Measurements from ENCODE around the gene CD180.

CD180 gene

GRCh38 chr5:67196537-67197059 lies at the start of gene CD180:
Gene CD180, minus strand, starts transcription at chr5:67196799. Its CDS starts 158 bp downstream, at chr5:67196641.
- no peak for DNase-seq

DNA sequence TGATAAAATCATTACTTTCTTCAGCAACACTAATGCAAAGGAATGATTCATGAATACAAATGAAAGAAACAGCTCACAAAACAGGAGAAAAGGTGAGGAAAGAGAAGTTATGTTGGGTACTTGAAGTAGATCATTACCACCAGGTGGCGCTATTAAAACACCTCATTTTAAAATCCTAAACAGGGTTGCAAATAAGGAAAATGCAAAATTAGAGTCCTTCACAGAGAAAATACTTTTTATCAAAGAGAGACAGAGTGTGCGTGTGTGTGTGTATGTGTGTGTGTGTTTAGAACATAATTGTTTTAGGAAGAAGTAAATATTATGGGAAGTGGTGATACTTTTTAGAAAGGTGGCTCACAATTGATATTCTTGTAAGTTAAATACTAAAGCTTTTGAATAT lies 49.5 kb upstream of the CD180 start:
- no peak for DNase-seq

- DNase-seq: no peak
These were observed 48.8 kb upstream of the CD180 start for GRCh38 chr5:67245259-67245846.

- DNase-seq: no peak
These were observed 47.8 kb upstream of the CD180 start for GRCh38 chr5:67244345-67244793.

DNA sequence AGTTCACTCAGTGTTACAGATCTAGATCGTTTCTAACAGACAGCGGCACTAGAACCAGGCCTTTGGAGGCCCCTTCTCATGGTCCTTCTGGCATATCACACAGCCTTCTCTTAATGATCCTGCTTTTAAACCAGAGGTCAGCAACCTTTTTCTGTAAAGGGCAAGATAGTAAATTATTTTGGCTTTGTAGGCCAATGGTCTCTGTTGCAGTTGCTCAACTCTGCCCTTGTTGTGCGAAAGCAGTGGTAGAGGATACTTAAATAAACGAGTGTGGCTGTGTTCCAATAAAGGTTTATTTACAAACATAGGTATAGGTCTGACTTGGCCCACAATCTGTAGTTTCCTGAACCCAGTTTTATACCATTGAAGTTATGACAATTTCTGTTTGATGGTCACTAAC lies 47.3 kb upstream of the CD180 start:
- DNase-seq: no peak

DNA sequence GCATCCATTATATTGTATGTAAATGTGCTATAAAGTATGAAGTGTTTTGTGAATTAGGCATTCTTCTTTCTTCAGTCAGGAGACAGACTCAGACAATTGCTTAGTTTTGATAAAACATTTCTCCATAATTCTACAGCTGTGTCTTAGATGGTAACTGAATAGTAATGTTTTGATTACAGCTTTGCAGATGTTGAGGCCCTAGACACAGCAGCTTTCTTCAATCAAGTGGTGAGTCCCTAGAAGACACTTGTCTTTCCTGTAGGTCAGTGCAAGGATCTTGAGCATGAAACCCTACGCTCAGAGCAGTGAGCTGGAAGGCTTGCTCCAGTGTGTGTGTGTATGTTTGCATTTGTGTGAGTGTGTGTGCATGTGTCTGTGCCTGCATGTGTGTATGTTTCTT lies 46.8 kb upstream of the CD180 start:
- no peak for DNase-seq

- no peak for DNase-seq
These were observed 44.7 kb upstream of the CD180 start for GRCh38 chr5:67241326-67241725.

- DNase-seq: no peak
These were observed 44.2 kb upstream of the CD180 start for GRCh38 chr5:67240846-67241245.

DNA sequence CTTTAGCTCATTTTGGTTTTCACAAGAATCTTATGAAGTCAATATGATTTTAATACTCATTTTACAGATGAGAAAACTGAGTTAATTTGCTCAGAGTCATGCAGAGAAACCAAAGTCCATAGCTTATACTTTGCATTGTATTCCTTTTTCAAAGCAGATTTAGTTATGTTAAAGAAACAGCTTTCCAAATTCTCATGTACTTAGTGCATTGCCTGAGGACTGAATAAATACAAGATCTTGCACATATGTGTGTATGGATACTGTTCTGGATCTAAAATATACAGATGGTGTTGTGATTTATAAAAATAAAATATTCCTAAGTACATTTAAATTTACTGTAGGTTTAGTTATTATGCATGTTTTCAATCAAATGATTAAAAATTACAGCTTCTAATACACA lies 43.5 kb upstream of the CD180 start:
- no peak for DNase-seq

DNA sequence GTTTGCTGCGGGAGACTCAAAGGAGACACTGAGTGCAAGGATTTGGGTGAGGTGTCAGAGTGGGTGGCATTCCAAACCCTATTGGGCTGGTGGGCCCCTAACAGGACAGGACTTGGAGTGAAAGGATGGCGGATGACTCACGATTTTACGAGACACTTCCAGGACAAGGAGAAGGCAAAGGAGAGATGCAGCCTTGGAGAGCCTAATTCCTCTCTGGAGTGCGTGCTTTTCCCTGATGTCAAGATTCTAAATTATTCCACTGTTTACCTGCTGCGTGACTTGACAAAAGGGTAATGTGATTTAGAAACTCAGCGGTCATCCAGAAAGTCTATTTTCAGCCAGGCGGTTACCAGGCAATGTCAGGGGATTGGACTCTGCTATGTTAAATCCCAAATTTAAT lies 41.6 kb upstream of the CD180 start:
- DNase-seq: no peak

DNA sequence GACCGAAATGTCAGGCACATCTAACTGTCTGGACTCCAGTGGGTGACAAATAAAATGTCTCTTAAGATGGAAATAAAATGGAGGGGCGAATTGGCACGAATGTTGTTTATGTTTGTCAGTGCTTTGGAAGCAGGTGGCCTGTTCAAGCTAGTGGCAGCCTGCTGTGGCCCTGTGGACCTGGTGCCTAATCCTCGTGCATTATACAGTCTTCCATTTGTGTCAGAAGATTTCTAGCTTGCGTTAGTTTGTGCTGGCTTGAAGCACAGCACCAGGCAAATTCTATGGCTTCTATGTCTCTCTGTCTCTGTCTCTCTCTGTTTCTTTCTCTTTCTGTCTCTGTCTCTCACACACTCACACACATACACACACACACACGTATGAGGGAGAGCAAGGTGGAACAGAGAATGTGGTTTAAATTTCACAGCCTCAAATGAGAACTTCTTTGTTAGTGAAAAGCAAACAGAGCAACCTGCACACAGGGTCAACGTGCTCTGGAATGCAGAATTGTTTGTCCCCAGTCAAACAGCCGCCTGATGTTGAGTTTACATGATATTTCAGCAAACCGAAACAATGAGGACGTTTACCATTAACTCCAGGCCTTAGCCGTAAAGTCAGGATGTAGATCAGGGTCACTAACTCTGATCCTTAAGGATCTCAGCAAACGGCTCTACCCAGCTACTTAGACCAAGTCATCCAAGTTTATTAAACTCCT lies 39.0 kb upstream of the CD180 start:
- no peak for DNase-seq

DNA sequence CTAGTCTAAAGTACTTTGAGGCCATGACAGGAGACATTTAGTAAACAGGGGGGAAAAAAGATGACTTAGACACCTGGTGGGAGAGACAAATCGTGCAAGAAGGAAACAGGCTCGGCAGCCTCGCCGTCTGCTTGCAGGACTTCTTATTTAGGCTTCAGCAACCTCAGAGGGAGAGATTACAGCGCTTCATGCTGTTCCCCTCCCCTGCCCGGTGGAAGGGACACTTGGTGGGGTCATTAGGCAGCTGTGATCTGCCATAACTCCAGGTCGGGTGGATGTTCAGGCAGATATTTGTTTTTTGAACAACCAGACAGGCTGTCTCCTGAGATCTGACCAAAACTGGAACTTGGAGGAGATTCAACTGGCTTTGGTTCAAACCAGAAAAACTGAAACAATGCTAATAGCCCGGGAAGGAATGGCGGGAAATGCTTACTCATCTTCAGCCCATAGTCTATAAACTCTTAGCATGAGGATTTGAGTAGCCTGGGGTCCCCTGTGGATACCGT lies 38.1 kb upstream of the CD180 start:
- DNase-seq: no peak

- no peak for DNase-seq
These were observed 36.5 kb upstream of the CD180 start for GRCh38 chr5:67233075-67233474.

DNA sequence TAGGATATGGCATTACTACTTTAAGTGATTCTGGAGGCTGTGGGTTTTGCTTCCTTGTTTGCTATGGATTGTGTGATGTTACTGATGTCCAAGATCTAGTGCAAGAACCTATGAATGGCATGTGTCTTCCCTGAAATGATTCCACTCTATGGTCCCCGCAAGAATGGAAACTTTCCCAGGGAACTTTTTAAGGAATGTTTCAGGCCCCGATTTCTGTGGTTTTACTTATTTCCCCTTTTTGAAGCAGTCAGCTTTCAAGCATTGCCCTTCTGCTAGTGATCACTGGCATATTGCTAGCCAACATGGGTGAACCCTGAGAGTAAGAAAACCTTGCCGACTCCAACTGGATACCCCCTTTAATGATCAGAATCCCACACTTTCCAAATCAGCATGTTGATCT lies 26.6 kb upstream of the CD180 start:
- no peak for DNase-seq

DNA sequence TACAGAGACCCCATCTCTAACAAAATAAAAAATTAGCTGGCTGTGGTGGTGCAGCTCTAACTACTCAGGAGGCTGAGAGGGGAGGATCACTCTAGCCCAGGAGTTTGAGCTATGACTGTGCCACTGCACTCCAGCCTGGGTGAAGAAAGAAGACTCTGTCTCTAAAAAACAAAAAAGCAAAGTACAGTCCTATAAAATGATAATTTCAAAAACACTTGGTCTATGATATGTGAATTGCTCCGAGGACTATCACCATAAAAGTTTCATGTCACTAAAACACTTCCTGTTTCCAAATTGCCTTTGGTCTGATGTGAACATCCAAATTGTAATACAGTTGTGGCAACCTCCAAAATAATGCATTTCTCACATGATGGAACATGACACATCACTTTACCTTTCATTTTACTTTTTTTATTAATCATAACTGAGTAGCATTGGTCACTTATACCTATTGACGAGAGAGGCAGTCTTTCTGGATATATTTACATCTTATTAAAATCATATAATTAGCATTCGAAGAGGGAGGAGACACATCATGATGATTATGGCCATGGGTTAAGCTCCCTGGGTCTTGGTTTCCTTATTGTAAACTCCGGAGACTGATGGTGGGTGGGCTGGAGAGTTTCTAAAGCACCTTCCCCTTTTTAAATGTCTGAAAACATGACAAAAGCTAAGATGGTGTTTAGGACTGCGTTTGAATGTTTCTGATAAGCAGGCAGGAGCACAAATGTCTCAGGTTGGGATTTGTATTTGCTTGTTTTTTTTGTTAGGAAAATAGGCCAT lies 25.8 kb upstream of the CD180 start:
- DNase-seq: no peak

- peak; percentile 35 to 53 for DNase-seq
These were observed 25.1 kb upstream of the CD180 start for GRCh38 chr5:67221487-67222242.

DNA sequence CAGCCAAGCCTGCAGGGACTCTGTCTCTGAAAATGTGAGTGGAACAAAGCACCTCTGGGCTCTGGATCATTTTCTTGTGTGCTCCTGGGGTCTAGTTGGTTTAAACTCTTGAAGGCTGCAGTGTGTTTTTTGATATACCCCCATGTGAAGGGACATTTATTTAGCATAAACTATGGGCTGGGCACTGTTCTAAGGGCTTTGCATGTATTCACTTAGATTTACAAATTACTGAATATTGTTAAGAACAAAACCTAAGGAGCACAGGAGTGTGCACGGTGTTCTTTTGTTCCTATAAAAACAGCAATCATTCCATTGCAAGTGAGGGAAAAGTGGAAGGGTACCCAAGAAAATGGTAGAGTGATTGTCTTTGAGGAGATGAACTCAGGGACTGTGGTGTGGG lies 20.0 kb upstream of the CD180 start:
- DNase-seq: no peak

GRCh38 chr5:67215519-67216471 lies 19.2 kb upstream of the CD180 start:
- peak; percentile 65 to 72 for DNase-seq

GRCh38 chr5:67214707-67215447 lies 18.3 kb upstream of the CD180 start:
- DNase-seq: no peak

GRCh38 chr5:67214036-67214435 lies 17.4 kb upstream of the CD180 start:
- DNase-seq: no peak

GRCh38 chr5:67211926-67212325 lies 15.3 kb upstream of the CD180 start:
- no peak for DNase-seq

Measured in activated CD4-positive, alpha-beta T cell treated with anti-CD3 and anti-CD28 coated beads, Interleukin-2, amount 50 U/mL, for 48 hours (primary cell).